Heart left ventricle (tissue), 13 donors: Measurements from ENCODE around the gene ANKLE2.

Experiments
- POLR2A ChIP-seq, 2 donors: fragments of 450-650 bp; IDR thresholded peaks; one replicate each; pipeline ENCODE4 v1.6.1; 2017; ENCODE audit warnings: antibody characterized with exemption in 2 of 2, mild to moderate bottlenecking in 2 of 2, moderate library complexity in 2 of 2
- TF ChIP-seq, protein P1 (sequence below), 12 donors: fragments of 200-600 bp; sonication (generic) in 4 of 12; IDR thresholded peaks; one replicate each; pipeline versions ENCODE4 v1.5.0 to v1.8.0; 2018 to 2022; ENCODE audit warnings: antibody characterized with exemption in 12 of 12, mild to moderate bottlenecking in 5 of 12
- donor health status: ischemic (EF 13 %, LVEDD 7.1; RV severe dilation, severe dysfunction).
- donor health status: DM: no; HTN: yes; CAD: no.
- donor health status: DM: no; HTN: no; CAD: no.
- donor health status: ischemic (EF 25% LVEDD 6.9; RV normal size, moderate dysfunction).
- donor health status: ischemic (EF 25% LVEDD 5.7; RV mildly dilated, moderate dysfunction).
- donor health status: ischemic (EF 35%, LVEDD 5.7; RV mildly dilated, moderate dysfunction).
- donor health status: nonischemic (EF 11% LVEDD 7.7; RV severe dilation, severe dysfunction).
- donor health status: DM: yes; HTN: yes; CAD: no.
- donor health status: PGD.
- donor health status: ischemic (EF 29% LVEDD 5.4; RV normal size, mild dysfunction).
- donor health status: nonischemic (EF 23%, LVEDD 6.1; RV moderate dilation, normal function).

DNA sequence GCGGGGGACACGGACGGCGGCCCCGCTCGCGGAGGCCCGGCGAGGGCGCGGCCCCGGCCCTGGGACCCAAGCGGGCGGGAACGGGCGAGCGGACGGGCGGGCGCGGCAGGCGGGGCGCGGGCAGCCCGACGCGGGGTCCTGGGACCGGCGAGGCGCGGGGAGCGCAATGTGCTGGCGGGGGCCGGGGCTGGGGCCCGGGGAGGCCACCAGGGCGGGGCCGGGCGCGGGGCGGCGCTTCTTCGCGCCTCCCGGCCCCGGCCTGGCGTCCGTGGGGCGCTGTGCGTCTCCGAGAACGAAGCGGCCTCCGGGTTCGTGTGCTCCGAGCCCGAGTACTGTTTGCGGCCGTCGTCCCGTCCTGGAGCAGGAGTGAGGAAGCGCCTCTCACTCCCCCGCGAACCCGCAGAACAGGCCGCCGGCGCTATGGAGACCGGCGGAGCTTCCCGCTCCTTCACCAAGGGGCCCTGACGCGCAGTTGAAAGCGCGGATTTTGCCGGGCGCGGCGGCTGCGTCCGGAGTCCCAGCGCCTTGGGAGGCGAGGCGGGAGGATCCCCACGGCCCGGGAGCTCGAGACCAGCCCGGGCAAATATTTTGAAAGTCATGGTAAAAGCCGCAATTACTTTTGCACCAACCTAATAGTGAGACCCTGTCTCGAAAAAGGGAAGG, 420 bp upstream of the ANKLE2 start:
- TF ChIP-seq, protein P1, sequence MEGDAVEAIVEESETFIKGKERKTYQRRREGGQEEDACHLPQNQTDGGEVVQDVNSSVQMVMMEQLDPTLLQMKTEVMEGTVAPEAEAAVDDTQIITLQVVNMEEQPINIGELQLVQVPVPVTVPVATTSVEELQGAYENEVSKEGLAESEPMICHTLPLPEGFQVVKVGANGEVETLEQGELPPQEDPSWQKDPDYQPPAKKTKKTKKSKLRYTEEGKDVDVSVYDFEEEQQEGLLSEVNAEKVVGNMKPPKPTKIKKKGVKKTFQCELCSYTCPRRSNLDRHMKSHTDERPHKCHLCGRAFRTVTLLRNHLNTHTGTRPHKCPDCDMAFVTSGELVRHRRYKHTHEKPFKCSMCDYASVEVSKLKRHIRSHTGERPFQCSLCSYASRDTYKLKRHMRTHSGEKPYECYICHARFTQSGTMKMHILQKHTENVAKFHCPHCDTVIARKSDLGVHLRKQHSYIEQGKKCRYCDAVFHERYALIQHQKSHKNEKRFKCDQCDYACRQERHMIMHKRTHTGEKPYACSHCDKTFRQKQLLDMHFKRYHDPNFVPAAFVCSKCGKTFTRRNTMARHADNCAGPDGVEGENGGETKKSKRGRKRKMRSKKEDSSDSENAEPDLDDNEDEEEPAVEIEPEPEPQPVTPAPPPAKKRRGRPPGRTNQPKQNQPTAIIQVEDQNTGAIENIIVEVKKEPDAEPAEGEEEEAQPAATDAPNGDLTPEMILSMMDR (IDR thresholded peaks at IDR 0.05), result peak in 5 of 12 donors; percentile 20 to 54 (median 33)
- peak in 1 of 2 donors; percentile 72 for TF ChIP-seq POLR2A (IDR thresholded peaks at IDR 0.05)
